ENCODE measurements around the gene CREB3L4. TPM values are rescaled to one million over a fixed set of nuclear protein-coding genes. Genes with fewer than 3 reads are reported as not detected.

CREB3L4 gene
- total and polyA plus RNA-seq, 2 of the 13 experiments (the other 11 are each of a cell fraction or from before 2014, with no cell fraction given), result 9.9 to 18.7 TPM

DNA sequence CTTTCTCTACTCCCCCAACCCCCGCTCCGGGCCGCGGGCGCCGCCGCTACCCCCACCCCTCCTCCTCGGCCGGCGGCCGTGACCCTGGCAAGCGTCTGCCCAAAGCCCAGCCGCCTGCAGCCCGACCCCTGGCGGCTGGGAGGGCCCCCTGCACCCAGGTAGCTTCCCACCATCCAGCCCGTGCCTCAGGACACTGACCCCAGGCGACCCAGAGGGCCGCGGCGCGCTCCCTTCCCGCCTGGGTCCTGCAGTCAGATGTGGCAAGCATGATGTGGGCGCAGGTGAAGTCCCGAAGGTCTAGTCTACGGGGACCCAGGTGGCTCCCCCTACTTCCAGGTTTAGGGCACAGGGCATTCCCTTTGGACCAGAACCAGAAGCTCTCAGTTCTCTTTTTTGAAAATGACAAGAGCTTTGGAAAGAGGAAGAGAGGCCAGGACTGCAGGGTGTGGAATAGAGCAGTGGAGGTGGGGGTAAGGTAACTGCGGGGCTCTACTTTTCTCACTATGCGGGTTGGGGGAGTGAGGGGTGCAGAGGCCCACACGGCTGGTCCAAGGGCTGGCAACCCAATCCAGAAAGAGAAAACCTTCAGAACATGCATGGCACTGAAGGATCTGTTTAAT, 21.0 kb upstream of the CREB3L4 start, which contains the start of gene DENND4B (continued):
- TF ChIP-seq, protein P1, sequence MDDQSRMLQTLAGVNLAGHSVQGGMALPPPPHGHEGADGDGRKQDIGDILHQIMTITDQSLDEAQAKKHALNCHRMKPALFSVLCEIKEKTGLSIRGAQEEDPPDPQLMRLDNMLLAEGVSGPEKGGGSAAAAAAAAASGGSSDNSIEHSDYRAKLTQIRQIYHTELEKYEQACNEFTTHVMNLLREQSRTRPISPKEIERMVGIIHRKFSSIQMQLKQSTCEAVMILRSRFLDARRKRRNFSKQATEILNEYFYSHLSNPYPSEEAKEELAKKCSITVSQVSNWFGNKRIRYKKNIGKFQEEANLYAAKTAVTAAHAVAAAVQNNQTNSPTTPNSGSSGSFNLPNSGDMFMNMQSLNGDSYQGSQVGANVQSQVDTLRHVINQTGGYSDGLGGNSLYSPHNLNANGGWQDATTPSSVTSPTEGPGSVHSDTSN (CRISPR knock-in tag; IDR thresholded peaks at IDR 0.05; ENCODE audit: borderline replicate concordance), result no peak
- TF ChIP-seq DPF2 (CRISPR knock-in tag; IDR thresholded peaks at IDR 0.05; ENCODE audit: borderline replicate concordance, low read depth), result no peak
- peak; percentile 34; the same call in 1 of the 2 replicates for TF ChIP-seq TARDBP (CRISPR knock-in tag; IDR thresholded peaks at IDR 0.05)
- TF ChIP-seq PHF8 (CRISPR knock-in tag; IDR thresholded peaks at IDR 0.05), result peak; percentile 37
- TF ChIP-seq SRF (IDR thresholded peaks at IDR 0.05; ENCODE audit: low read depth, low read length), result peak; percentile 55; the same call in 1 of the 2 replicates
- TF ChIP-seq, protein P2, sequence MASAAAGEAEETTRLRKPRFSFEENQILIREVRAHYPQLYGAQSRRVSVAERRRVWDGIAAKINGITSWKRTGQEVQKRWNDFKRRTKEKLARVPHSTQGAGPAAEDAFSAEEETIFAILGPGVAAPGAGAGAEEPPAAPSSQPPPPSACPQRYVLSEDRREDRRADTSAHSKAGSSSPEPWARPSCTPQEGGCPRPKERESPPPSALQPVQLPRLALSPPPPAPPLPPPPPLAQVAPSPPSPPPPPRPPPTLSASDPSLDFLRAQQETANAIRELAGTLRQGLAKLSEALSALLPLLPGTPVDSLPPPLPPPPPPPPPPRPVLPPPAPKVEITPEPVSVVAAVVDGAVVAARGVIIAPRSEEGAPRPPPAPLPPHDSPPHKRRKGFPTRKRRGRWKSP (CRISPR knock-in tag; IDR thresholded peaks at IDR 0.05), result peak; percentile 42; the same call in 1 of the 2 replicates
- TF ChIP-seq ZNF788 (CRISPR knock-in tag; IDR thresholded peaks at IDR 0.05; ENCODE audit: borderline replicate concordance), result peak; percentile 75; the same call in 1 of the 2 replicates
- TF ChIP-seq ZNF772 (CRISPR knock-in tag; IDR thresholded peaks at IDR 0.05), result peak; percentile 69; the same call in 1 of the 2 replicates
- peak; percentile 49 for TF ChIP-seq FOXA3 (CRISPR knock-in tag; IDR thresholded peaks at IDR 0.05)
- TF ChIP-seq HMG20A (CRISPR knock-in tag; IDR thresholded peaks at IDR 0.05; ENCODE audit: borderline replicate concordance), result peak; percentile 29; the same call in 1 of the 2 replicates
- TF ChIP-seq, protein P3, sequence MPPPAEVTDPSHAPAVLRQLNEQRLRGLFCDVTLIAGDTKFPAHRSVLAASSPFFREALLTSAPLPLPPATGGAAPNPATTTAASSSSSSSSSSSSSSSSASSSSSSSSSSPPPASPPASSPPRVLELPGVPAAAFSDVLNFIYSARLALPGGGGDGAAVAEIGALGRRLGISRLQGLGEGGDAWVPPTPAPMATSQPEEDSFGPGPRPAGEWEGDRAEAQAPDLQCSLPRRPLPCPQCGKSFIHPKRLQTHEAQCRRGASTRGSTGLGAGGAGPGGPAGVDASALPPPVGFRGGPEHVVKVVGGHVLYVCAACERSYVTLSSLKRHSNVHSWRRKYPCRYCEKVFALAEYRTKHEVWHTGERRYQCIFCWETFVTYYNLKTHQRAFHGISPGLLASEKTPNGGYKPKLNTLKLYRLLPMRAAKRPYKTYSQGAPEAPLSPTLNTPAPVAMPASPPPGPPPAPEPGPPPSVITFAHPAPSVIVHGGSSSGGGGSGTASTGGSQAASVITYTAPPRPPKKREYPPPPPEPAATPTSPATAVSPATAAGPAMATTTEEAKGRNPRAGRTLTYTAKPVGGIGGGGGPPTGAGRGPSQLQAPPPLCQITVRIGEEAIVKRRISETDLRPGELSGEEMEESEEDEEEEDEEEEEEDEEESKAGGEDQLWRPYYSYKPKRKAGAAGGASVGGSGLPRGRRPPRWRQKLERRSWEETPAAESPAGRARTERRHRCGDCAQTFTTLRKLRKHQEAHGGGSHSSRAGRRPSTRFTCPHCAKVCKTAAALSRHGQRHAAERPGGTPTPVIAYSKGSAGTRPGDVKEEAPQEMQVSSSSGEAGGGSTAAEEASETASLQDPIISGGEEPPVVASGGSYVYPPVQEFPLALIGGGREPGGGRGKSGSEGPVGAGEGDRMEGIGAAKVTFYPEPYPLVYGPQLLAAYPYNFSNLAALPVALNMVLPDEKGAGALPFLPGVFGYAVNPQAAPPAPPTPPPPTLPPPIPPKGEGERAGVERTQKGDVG (CRISPR knock-in tag; IDR thresholded peaks at IDR 0.05; ENCODE audit: borderline replicate concordance), result peak; percentile 36; the same call in 1 of the 2 replicates
- peak; percentile 37; the same call in 1 of the 2 replicates for TF ChIP-seq KDM3A (CRISPR knock-in tag; IDR thresholded peaks at IDR 0.05; ENCODE audit: low read depth)
- peak; percentile 22; the same call in 1 of the 2 replicates for TF ChIP-seq KMT2A (CRISPR knock-in tag; IDR thresholded peaks at IDR 0.05)
- TF ChIP-seq NR2C2 (CRISPR knock-in tag; IDR thresholded peaks at IDR 0.05; ENCODE audit: borderline replicate concordance), result peak; percentile 78
- 0 out of 2 replicates have a peak, but pooled peaks have one; percentile 50 for TF ChIP-seq HOXA5 (CRISPR knock-in tag; IDR thresholded peaks at IDR 0.05)
- TF ChIP-seq MAZ (IDR thresholded peaks at IDR 0.05; ENCODE audit: borderline replicate concordance, low read depth, low read length), result peak; percentile 73; the same call in 1 of the 2 replicates
- peak; percentile 65; the same call in 1 of the 2 replicates for TF ChIP-seq MAZ (CRISPR knock-in tag; IDR thresholded peaks at IDR 0.05; ENCODE audit: low read depth)
- TF ChIP-seq CBX1 (IDR thresholded peaks at IDR 0.05; ENCODE audit: low read depth), result peak; percentile 86
- TF ChIP-seq, protein P4, sequence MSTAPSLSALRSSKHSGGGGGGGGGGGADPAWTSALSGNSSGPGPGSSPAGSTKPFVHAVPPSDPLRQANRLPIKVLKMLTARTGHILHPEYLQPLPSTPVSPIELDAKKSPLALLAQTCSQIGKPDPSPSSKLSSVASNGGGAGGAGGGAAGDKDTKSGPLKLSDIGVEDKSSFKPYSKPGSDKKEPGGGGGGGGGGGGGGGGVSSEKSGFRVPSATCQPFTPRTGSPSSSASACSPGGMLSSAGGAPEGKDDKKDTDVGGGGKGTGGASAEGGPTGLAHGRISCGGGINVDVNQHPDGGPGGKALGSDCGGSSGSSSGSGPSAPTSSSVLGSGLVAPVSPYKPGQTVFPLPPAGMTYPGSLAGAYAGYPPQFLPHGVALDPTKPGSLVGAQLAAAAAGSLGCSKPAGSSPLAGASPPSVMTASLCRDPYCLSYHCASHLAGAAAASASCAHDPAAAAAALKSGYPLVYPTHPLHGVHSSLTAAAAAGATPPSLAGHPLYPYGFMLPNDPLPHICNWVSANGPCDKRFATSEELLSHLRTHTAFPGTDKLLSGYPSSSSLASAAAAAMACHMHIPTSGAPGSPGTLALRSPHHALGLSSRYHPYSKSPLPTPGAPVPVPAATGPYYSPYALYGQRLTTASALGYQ (CRISPR knock-in tag; IDR thresholded peaks at IDR 0.05), result peak; percentile 42; the same call in 1 of the 2 replicates
- 0 out of 2 replicates have a peak, but pooled peaks have one; percentile 23 for TF ChIP-seq DNMT1 (CRISPR knock-in tag; IDR thresholded peaks at IDR 0.05)
- TF ChIP-seq TGIF2 (CRISPR knock-in tag; IDR thresholded peaks at IDR 0.05), result peak; percentile 91
- peak; percentile 58; the same call in 1 of the 2 replicates for TF ChIP-seq ZNF543 (CRISPR knock-in tag; IDR thresholded peaks at IDR 0.05)

All from HepG2 (cell line).